Mesenteric fat pad (tissue), 1 donor: Measurements from ENCODE around the gene CEBPB. TPM values are rescaled to one million over a fixed set of nuclear protein-coding genes. Genes with fewer than 3 reads are reported as not detected.
"Not testable (repeated sequence)": the region's sequence is repeated elsewhere in the genome, so short reads cannot be mapped to it uniquely, and the experiment has no call there.

ENCODE experiments used
- DNase-seq: peaks from one replicate; pipeline ENCODE4 v3.0.0-alpha.2; 2020; ENCODE audit warnings: low spot score
- total RNA-seq: library from RNA; stranded (reverse); fragmentation: NEBNext Ultra II Directional; extraction: Animal tissue kit (Norgen Biotek cat#: 25700); gene quantifications from one replicate; pipeline ENCODE4 v1.2.1, GENCODE V29; 2021
- donor health status: DM: yes; HTN: yes; CAD: no.

Gene CEBPB
- total RNA-seq, 1 donor from 2014 or later: 434 TPM

GRCh38 chr20:50192364-50193198 is 2.0 kb downstream of the CEBPB start:
- no peak for DNase-seq

DNA sequence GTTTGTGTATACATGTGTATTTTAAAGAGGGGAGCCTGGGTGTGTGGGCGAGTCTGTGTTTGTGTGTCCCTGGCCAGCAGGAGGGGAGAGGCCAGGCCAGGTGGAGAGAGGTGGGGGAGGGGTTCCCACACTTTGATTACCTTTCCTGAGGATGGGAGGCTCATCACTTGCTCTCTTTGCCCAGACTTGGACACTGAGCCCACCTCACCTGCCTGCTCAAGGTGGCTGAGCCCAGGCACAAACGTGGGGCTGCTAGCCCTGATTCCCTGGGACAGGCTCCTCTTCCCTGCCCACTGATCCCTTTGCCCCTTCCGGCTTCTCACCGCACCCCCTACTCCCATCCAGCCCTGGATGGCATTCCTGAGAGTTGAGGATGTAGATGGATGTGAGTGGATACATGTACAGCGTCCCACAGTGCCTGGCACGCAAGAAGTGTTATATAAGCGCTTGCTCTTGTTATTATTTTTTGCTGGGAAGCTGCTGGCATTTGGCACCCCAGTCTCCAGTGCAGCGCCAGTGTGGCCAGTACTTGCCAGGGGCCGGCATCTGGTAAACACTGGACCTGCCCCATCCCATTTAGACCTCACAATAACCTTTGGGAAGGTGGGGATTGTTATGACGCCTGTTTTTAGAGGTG is 2.7 kb downstream of the CEBPB start:
- DNase-seq: no peak

- no peak for DNase-seq
Observed at GRCh38 chr20:50193836-50194421, 3.3 kb downstream of the CEBPB start.

DNA sequence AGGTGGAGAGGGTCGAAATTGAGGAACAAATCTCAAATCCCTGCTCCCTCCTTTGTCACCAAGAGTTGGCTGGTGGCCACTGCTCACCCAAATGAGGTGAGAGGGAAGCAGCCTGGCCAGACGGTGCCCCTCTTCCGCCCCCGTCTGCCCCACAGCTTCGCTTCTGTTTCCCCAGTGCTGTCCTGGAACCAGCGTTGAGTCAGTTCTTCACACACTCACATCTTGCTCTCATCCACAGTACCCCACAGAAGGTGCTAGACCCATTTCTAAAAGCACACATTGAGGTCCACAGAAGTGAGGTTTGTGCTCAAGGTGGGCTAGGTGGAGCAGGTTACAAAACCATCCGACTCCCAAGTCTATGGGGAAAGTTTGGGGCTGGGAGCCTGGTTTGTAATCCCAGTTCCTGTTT is 3.8 kb downstream of the CEBPB start:
- no peak for DNase-seq

GRCh38 chr20:50194831-50195523 is 4.3 kb downstream of the CEBPB start:
- DNase-seq: no peak

DNA sequence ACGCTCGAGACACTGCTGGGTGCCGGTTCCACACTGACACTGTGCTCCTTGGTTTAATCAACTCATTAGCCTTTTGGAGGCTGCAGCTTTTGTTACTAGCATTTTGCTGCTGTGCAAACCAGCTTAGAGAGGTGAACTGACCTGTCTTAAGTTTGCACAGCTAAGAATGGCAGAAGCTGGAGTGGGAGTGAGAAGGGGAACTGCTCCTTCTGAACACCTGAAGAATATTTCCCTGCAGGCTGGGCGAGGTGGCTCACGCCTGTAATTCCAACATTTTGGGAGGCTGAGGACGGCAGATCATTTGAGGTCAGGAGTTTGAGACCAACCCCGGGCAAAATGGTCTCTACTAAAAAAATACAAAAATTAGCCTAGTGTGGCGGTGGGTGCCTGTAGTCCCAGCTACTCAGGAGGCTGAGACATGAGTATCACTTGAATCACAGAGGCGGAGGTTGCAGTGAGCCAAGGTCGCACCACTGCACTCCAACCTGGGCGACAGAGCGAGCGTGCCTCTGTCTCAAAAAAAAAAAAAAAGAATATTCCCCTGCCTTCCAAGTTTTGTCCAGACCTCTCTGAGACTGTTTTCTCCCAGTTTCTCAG is 5.0 kb downstream of the CEBPB start:
- no peak for DNase-seq

DNA sequence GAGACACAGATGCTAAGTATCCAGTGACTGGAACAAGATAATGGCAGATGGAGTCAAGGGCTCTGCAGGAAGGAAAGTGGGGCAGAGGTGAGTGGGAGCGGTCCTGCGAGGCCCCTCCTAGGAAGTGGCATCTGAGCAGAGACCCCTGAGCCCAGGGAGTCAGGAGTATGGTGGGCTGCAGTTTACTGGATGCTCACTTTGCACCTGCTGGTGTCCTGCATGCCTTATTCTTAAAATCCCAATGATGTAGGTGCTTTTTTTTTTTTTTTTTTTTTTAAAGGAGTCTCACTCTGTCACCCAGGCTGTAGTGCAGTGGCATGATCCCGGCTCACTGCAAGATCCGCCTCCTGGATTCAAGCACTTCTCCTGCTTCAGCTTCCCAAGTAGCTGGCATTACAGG is 5.6 kb downstream of the CEBPB start:
- no peak for DNase-seq

DNA sequence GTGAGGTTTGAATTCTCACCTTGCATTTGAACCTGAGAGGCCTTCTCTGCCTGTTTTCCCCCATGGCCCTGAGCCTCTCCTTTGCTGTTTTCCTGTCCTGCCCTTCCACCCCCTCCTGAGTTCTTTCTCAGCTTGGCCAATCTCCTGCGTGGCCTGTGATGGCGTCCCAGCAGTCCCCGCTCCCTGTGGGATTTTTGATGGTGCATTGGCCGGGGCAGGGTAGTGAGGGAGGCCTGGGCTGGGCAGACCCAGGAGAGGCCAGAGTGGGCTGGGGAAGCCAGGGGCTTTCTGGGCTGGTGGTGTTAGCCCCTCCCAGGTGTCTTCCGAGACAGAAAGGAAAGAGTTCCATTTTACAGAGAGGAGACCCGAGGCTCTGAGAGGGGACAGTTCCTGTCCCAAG is 6.3 kb downstream of the CEBPB start:
- no peak for DNase-seq

- no peak for DNase-seq
Observed at GRCh38 chr20:50197463-50198179, 7.0 kb downstream of the CEBPB start.

GRCh38 chr20:50198180-50198666 is 7.6 kb downstream of the CEBPB start:
- DNase-seq: no peak

GRCh38 chr20:50198716-50199115 is 8.1 kb downstream of the CEBPB start:
- no peak for DNase-seq

DNA sequence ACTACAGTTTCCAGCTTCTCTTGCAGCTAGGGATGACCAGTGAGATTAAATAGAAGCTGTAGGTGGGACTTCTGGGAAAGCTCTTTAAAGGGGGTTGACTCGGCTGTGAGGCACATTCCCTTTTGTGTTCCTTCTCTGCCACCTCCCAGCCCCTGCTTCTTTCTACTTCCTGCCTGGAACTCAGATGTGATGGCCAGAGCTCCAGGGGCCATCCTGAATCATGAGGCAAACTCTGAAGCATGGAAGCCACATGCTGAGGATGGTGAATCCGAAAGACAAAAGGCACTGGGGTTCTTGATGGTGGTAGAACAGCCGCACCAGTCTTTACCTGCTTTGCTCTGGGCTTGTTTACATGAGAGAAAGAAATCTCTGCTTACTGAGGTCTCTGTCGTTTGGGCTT is 9.1 kb downstream of the CEBPB start:
- no peak for DNase-seq

GRCh38 chr20:50200482-50201104 is 10.0 kb downstream of the CEBPB start:
- DNase-seq: no peak

DNA sequence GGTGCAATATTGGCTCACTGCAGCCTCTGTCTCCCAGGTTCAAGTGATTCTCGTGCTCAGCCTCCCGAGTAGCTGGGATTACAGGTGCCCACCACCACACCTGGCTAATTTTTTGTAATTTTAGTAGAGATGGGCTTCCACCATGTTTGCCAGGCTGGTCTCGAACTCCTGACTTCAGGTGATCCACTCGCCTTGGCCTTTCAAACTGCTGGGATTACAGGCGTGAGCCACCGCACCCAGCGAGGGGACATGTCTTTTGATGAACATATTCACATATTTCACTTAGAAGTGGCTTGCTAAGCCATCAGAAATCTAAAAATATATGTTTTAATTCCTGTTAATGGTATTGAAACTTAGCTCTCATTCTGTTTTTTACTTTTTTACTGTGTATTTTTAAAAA is 11.1 kb downstream of the CEBPB start:
- not testable (repeated sequence) for DNase-seq

DNA sequence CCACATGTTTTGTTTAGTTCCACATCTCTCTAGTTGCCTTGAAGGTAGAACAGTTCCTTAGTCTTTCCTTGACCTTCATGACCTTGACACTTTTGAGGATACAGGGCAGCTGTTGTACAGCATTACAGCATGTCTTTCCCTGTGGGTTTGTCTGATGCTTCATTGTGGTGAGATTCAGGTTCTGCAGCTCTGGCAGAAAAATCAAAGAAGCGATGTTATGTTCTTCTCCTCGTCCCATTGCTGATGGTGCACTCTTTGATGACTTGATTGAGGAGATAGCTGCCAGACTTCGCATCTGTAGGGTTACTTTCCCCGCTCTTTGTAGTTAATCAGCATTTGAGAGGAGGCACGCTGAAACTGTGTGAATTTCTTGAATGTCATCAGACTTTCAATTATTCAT is 12.0 kb downstream of the CEBPB start:
- no peak for DNase-seq

GRCh38 chr20:50203951-50204937 is 13.6 kb downstream of the CEBPB start:
- DNase-seq: no peak

- DNase-seq: no peak
Observed at GRCh38 chr20:50207026-50207425, 16.4 kb downstream of the CEBPB start.

DNA sequence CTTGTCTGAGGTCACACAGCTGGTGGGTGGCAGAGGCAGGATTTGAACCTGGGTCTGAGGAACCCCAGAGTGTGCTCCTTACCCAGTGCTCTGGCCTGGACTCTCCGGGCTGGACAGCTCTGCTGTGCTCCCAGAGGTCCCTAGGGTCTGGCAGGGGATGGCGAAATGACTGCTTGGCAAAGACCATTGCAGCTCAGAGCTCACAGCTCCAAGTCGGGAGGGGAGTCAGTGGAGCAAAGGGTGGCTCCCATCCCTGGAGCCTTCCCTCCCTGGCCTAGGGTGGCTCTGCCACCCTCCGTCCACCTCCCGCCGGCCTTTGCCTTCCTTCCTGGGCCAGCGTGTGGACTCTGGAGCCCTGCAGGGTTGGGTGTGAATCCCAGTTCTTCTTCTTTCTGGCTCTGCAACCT is 17.5 kb downstream of the CEBPB start:
- no peak for DNase-seq

DNA sequence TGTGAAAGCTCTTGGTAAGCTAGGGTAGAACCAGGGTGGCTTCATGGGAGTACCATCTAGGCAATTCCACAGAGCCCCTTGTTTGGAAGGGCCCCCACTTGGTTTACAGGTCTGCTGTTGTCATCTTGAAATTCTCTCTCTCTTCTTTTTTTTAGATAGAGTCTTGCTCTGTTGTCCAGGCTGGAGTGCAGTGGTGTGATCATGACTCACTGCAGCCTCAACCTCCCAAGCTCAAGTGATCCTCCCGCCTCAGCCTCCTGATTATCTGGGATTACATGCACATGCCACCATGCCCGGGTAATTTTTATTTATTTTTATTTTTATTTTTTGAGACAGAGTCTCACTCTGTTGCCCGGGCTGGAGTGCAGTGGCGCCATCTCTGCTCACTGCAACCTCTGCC is 18.2 kb downstream of the CEBPB start:
- not testable (repeated sequence) for DNase-seq
